Fibroblast of gingiva (primary cell): Measurements from ENCODE around the gene MROH2B.

Source experiments
- DNase-seq: peaks from one replicate; pipeline ENCODE4 v3.0.0-alpha.2; 2011; ENCODE audit warnings: low read depth

MROH2B gene

GRCh38 chr5:41071242-41071641 lies at the start of gene MROH2B:
Gene MROH2B (minus strand): TSS chr5:41071342. CDS start chr5:41070852, 490 bp downstream.
- DNase-seq, result no peak

DNA sequence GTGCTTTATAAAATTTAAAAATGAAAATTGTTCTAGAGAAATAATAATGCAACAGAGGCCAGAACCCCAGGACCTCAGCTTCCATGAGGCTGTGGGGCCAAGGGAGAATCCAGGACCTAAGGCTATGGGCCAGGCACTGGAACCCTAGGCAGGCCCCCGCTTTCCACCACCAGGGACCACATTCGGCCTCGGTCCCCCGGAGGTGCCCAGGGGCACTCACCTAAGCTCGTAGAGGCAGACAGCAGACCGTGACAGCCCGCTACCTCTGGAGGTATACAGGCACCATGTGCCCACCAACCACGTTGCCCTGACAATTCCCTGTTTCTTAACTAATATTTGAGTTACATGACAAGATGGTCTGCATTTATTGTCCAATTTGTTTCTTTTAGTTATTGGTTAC lies 49.5 kb upstream of the MROH2B start:
- DNase-seq, result no peak

DNA sequence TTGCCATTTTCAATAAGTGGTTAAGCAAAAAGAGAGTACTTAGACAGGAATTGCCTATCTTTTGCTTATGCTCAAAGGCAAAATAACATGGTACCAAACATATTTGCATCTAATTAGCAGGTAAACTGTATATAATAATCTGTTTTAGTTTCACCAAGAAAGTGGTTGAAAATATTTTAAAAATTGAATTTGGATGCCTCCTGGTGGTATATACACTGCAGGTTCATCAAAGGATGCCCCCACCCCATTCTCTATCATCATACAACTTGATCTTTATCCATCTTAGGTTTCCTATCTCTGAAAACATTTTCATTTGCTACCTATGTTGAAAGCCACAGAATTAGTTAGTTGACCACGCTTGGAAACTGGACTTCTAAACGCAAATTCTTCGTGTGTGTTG lies 47.0 kb upstream of the MROH2B start:
- DNase-seq, result no peak

DNA sequence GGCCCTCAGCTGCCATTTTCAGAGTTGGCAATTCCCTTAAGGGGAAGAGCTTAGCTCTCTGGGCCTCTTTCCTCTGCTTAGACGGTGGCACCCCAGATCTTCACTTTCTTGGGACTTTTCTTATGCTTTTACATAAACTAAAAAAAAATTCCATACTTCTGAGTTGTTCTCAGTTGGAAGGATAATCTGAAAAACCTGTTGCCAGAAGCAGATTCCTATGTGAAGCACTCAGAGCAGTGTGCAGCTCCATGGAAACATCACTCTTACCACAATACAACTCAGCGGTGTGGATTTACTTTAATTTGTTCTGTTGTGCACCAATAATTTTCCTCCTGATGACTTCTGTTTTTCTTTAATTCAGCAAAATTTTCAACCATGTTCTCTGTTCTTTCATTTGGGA lies 44.1 kb upstream of the MROH2B start:
- DNase-seq, result peak; percentile 89

GRCh38 chr5:41112486-41113455 lies 41.6 kb upstream of the MROH2B start:
- DNase-seq, result peak; percentile 66

GRCh38 chr5:41109186-41109585 lies 38.0 kb upstream of the MROH2B start:
- DNase-seq, result no peak

DNA sequence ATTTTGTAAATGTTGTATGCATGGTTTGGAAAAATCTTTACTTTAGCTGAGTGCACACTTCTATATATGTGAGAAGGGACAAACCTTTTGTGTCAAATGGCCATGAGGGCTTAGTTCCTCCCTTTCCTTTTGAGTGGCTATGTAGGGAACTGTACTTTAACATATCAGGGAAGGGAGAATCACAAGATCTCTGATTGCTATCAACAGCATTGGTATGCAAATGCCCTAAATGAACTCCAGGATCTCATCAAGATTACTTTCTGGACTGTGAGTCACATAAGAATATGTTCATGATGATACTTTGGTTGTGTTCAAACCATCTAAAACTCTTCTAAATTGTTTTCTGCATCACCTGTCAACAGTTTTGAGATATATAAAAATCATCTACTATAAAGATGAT lies 31.2 kb upstream of the MROH2B start:
- no peak for DNase-seq

DNA sequence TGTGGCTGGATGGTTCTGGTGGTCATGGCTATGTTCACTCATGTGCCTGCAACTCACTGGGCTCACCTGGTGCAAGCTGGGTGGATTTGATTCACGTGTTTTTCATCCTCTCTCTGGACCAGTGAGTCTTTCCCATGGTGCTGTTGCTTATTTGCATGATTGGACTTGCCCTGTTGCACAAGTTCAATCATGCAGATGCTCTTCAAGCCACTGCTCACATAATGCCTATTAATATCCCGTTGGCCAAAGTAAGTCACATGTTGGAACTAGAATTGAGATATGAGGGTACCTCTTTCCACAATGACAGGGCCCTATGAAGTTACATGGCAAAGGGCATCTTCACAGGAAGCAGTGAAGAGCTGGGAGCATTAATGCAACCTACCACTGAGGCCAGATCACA lies 26.5 kb upstream of the MROH2B start:
- DNase-seq, result no peak

DNA sequence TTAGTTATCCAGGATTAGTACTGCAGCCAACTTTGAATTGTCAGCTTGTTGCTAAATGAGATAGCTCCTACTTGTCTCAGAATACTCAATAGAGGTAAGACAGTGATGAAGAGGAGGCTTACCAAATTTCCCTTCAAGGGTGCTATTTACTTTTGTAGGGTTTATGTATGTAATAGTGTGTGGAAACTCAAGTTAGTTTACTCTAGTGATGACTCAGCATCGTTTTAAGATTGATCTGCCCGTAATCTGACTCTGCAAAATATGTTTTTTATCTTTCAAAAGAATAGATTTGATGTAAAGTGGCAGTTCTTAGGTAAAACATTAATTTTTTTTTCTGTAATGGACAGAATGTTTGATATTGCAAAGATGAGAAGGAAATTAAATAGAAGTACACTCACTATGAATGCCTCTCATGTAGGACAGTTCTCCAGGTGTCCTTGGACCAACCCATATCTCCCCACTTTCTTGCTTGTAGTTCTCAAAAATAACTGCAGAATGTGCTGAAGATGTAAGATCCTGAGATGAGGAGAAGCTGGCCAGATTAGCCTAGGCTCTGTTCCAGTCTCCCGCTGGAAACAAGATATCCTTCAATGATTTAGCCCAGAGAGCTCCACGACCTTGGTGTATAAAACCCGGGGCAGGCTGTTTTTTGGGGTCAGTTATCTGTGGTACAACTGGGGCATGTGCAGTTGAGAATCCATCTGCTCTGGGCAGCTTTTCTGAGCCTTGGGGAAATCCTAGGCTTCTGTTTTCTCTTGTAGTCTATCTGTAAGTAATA lies 24.4 kb upstream of the MROH2B start:
- no peak for DNase-seq

DNA sequence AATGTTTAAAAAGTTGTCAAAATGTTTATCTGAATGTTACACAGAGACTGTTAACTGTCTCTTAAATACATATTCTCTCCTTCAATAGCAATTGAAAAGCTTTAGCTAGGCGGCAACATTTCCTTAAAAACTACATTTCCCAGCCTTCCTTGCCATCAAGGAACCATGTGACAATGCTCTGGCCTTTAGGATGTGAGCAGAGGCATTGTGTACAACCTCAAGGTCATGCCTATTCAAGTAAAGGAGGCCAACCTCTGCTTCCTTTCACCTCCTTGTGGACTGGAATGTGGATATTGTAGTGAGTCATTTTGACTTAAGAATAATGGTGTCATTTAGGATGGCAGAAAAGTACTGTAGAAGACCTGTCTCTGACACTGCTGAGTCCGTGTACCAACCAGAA lies 23.7 kb upstream of the MROH2B start:
- DNase-seq, result no peak

DNA sequence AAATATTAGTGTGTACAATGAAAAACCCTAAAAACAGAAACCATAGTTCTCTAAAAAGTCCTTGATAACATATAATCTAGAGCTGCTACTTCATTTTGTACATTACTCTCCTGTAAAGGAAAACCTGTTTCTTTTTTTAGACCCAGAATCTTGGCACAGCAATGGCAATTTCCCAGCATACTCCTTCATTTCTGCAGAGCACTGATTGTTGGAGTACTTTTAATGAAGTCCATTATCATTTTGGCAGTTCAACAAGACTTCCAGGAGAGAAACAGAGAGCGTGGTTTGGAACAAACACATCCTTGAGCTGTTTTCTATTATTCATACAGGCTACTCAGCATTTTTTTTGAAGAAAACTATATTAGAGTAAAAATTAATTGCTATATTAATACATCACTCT lies 22.7 kb upstream of the MROH2B start:
- no peak for DNase-seq

DNA sequence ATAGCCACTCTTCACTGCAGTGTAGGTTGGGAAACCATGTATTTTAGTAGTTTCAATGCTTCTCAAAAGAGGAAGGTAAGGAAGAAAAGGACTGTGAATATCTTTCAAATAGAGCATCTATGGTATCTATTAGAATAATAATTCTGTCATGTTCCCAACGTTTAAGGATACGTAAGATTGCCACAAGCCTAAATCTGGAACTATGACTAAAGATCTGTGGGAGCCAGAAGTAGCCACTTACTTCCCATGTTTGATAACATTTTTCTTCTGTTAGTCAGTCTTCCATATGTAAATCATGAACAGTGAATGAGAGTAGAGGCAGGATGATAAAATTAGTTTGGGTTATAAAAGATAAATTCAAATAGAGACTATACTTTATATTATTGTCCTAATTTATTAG lies 16.3 kb upstream of the MROH2B start:
- peak; percentile 39 for DNase-seq

GRCh38 chr5:41083306-41083705 lies 12.2 kb upstream of the MROH2B start:
- DNase-seq, result peak; percentile 7

- DNase-seq, result peak; percentile 50
Measured at GRCh38 chr5:41071975-41072374, 833 bp upstream of the MROH2B start.

DNA sequence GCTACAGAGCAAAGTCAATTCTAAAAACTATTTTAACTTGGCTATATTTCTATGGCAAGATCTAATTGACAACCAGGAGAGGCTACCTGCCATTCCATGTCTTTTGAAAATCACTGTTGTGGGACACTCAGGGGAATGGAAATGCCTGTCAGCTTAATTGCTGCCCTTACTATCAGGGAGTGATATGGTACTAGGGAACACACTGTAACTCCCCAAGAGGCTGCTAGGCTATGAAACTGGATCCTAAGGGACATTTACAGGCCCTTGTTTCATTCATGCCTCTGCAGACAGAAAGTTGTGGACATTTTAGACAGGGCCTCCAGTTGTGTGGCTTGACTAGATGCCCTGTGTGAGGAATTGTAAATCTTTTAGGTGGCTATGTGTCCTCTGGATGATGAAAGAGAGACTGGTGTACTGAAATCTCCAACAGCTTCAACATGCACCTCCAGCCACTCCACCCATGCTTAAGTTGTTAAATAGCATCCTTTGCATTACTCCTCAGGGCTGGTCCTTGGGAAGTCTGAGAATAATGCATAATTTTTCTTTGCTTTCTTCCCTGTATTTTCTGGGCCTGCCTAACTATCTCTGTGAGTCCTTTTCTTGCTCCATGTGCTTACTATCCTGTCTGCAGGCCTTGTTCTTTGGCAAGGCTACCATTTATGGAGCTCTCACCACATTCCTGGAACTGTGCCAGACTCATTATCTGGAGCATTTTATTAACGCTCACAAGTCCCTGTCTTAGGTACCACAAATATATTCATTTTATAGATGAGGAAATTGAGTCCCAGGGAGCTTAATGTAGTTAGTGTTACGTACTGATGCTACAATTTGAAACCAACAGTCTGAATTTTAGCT lies 3.2 kb downstream of the MROH2B start:
- DNase-seq, result no peak

- no peak for DNase-seq
Measured at GRCh38 chr5:41065691-41066335, 5.3 kb downstream of the MROH2B start.

DNA sequence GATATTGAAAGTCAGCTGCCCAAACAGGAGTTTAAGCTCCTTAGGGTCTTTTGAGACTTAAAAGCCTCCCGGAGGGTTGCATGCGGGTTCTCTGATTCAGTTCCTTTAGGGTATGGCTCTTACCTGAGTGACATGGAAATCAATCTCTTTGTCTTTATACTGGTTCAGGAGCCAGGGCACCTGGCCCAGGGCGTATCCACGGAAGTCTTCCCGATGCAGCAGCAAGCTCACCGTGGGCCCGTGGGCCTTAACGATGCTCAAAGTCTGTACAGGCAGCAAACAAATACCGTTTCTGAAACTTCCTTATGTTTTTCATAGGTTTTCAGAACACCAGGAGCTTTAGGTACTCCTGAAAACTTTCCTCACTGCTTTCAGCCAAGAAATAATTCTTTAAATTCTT lies 13.2 kb downstream of the MROH2B start:
- no peak for DNase-seq

GRCh38 chr5:41057231-41057630 lies 13.9 kb downstream of the MROH2B start:
- no peak for DNase-seq

DNA sequence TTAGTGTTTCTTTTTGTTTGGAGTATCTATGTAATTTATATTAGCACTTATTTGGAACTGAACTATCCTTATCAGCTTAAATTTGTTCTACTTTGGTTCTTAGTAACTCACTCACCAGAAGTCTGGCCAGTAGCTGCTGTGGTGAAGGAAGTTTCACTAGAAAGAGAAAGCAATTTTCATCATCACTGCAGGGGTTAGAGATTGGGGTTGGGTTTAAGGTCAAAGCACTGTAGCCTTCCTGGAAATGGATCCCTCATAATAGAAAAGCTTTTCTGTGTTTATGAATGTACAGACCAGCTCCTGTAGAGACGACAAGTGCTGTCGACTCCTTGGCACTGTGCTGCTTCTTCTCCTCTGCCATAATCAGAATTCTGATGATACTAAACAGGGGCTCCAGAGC lies 22.2 kb downstream of the MROH2B start:
- no peak for DNase-seq

GRCh38 chr5:41043109-41043747 lies 27.9 kb downstream of the MROH2B start:
- no peak for DNase-seq

DNA sequence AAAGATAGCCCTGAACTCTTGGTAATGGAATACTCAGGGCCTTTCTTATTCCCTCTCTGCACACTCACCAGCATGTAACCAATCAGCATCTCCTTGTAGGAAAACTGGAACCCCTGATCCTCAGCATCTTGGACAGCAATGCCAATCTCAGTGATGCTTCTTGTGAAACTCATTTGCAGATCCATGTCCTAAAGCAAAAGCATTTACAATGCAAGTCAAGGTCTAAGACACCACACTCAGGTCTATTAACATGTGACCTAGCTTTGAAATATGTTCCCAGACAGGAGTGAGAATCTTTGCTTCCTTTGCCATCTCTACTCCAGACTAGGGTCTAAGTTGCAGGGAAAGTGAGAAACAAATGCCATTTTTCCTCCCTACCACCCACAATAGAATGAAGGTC lies 38.2 kb downstream of the MROH2B start:
- DNase-seq, result no peak
